Liver (tissue), 10 donors: ENCODE measurements around the gene KIAA1191. TPM values are rescaled to one million over a fixed set of nuclear protein-coding genes. Genes with fewer than 3 reads are reported as not detected.
"Not testable (repeated sequence)": the region's sequence is repeated elsewhere in the genome, so short reads cannot be mapped to it uniquely, and the experiment has no call there.

Experiments
- DNase-seq: peaks from one replicate; pipeline ENCODE4 v3.0.0-alpha.2; 2017; ENCODE audit warnings: low spot score
- H3K27ac ChIP-seq, 2 donors: one replicate each; pipeline ENCODE4 v1.7.0; 2013; ENCODE audit warnings: inconsistent platforms in 2 of 2, low read length in 2 of 2, control low read depth in 1 of 2, low read depth in 1 of 2, mild to moderate bottlenecking in 1 of 2
- H3K27me3 ChIP-seq, 4 donors: one replicate each; pipeline versions ENCODE4 v1.6.1 to v1.7.0; 2013; ENCODE audit warnings: low read length in 3 of 4, inconsistent platforms in 1 of 4, mild to moderate bottlenecking in 1 of 4, moderate library complexity in 1 of 4; ENCODE audit not compliant: control insufficient read depth in 4 of 4, insufficient read depth in 4 of 4
- H3K36me3 ChIP-seq, 4 donors: one replicate each; pipeline versions ENCODE4 v1.6.1 to v1.7.0; 2013; ENCODE audit warnings: low read length in 3 of 4, mild to moderate bottlenecking in 3 of 4, low read depth in 1 of 4, moderate library complexity in 1 of 4; ENCODE audit not compliant: control insufficient read depth in 4 of 4, insufficient read depth in 3 of 4
- H3K4me1 ChIP-seq, 4 donors: one replicate each; pipeline versions ENCODE4 v1.6.1 to v1.7.0; 2013; ENCODE audit warnings: low read length in 3 of 4, mild to moderate bottlenecking in 3 of 4, moderate library complexity in 1 of 4; ENCODE audit not compliant: control insufficient read depth in 4 of 4, insufficient read depth in 4 of 4
- H3K4me3 ChIP-seq, 3 donors: one replicate each; pipeline versions ENCODE4 v1.6.1 to v1.7.0; 2013; ENCODE audit warnings: low read length in 3 of 3, control low read depth in 1 of 3, low read depth in 1 of 3, mild to moderate bottlenecking in 1 of 3
- H3K9ac ChIP-seq, 2 donors: one replicate each; pipeline ENCODE4 v1.7.0; 2013; ENCODE audit warnings: low read length in 2 of 2, mild to moderate bottlenecking in 2 of 2, moderate library complexity in 2 of 2, control low read depth in 1 of 2, low read depth in 1 of 2
- H3K9me3 ChIP-seq, 4 donors: one replicate each; pipeline versions ENCODE4 v1.6.1 to v1.7.0; 2013; ENCODE audit warnings: low read length in 3 of 4; ENCODE audit not compliant: control insufficient read depth in 4 of 4
- HNF4A ChIP-seq, 2 donors: conservative IDR thresholded peaks; 2 replicates each; pipeline ENCODE4 v1.6.1; 2016; ENCODE audit warnings: antibody characterized with exemption in 2 of 2, mild to moderate bottlenecking in 2 of 2
- JUND ChIP-seq, 2 donors: IDR thresholded peaks; 2 replicates each; pipeline ENCODE4 v1.6.1; 2016; ENCODE audit warnings: antibody characterized with exemption in 2 of 2
- MAX ChIP-seq: IDR thresholded peaks from 2 replicates; pipeline ENCODE4 v1.6.1; 2016; ENCODE audit warnings: antibody characterized with exemption
- RAD21 ChIP-seq, 2 donors: IDR thresholded peaks; 2 replicates each; pipeline ENCODE4 v1.6.1; 2016; ENCODE audit warnings: antibody characterized with exemption in 2 of 2, mild to moderate bottlenecking in 2 of 2
- WGBS: extraction: QIAGEN DNeasy Blood & Tissue Kit; methylation state at CpG from one replicate; pipeline ENCODE4 v1.1.7; 2013; 5-methylcytosine and 5-hydroxymethylcytosine counted together
- polyA plus RNA-seq, 2 donors: library from polyadenylated mRNA; stranded (reverse) in 1 of 2; unstranded in 1 of 2; fragments of 200-250 nt in 1 of 2; fragments of >200 nt in 1 of 2; fragmentation: Nextera tagmentation in 1 of 2; extraction: Ambion mirVana in 1 of 2; gene quantifications; one replicate each; pipeline versions ENCODE4 v1.2.1 to v1.2.3, GENCODE V29; 2013 to 2015
- small RNA-seq: library from RNA; depleted of rRNA; stranded (forward); fragments of <200 nt; gene quantifications from one replicate; pipeline ENCODE3, GENCODE V24; 2014
- total RNA-seq, 2 donors: library from RNA; depleted of rRNA; stranded (reverse); fragments of >200 nt; gene quantifications; one replicate each; pipeline ENCODE4 v1.2.3, GENCODE V29; 2014
- donor health status: healthy.
- donor health status: healthy.
- donor health status: healthy.
- donor health status: healthy.
- donor health status: healthy.

The KIAA1191 gene
- total and polyA plus RNA-seq, 4 donors = 25.7 to 37.2 (median 31.4) TPM

GRCh38 chr5:176317534-176318374 lies 43.8 kb downstream of the KIAA1191 start:
- WGBS = 50% methylated on average over 7 of the region's 7 CpGs
- peaks cover 0 to 18% (median 11%) of the 10 kb centered on the region in 4 donors for H3K4me1 ChIP-seq
- no peak overlapping the region for H3K9ac ChIP-seq
- H3K27me3 ChIP-seq = no peaks in the 10 kb centered on the region
- H3K9me3 ChIP-seq = no peaks in the 10 kb centered on the region
- H3K36me3 ChIP-seq = peaks cover 4 to 20% (median 7%) of the 10 kb centered on the region in 4 donors
- peak overlapping the region; percentile 0 to 29 for H3K27ac ChIP-seq
- DNase-seq = no peak
- H3K4me3 ChIP-seq = peak overlapping the region in 1 of 3 donors; percentile 9
- TF ChIP-seq JUND (IDR thresholded peaks at IDR 0.05) (no peak), HNF4A (conservative IDR thresholded peaks at IDR 0.05) (no peak), MAX (no peak), RAD21 (IDR thresholded peaks at IDR 0.05) (peak in 1 of 2 donors; percentile 5)

GRCh38 chr5:176305356-176305755 lies 56.2 kb downstream of the KIAA1191 start:
- not testable (repeated sequence) for H3K4me3 ChIP-seq, H3K9me3 ChIP-seq, H3K36me3 ChIP-seq, H3K27me3 ChIP-seq, H3K9ac ChIP-seq, H3K27ac ChIP-seq, DNase-seq, H3K4me1 ChIP-seq
- 95% methylated on average over 14 of the region's 31 CpGs for whole genome bisulfite sequencing

Small RNA genes within 50 kb of the gene (small RNA-seq; reads per million reads assigned to genes)
- 4.0 reads per million, percentile 92 among the genes with 10 or more reads in this experiment for gene MIR1271

Other genes with a start within 250 kb of the KIAA1191 start
- gene SIMC1, start 123.3 kb downstream of the KIAA1191 start, total RNA-seq = 1 to 10 TPM; 2.5 to 8.9 TPM
- gene SIMC1, start 123.3 kb downstream of the KIAA1191 start, polyA plus RNA-seq = 1 to 10 TPM; 4.4 to 8.0 TPM
- gene ARL10, start 3.7 kb upstream of the KIAA1191 start, total RNA-seq = 1 to 10 TPM; 2.1 to 2.2 TPM
- gene ARL10, start 3.7 kb upstream of the KIAA1191 start, polyA plus RNA-seq = under 1 TPM; 0.35 to 0.93 TPM
- gene NOP16, start 26.8 kb upstream of the KIAA1191 start, total RNA-seq = 10 to 100 TPM in 1 of 2 donors, 1 to 10 TPM in 1; 6.1 to 11.1 TPM
- 10 to 100 TPM; 23.3 to 41.2 TPM for gene NOP16, start 26.8 kb upstream of the KIAA1191 start, polyA plus RNA-seq
- 10 to 100 TPM; 18.4 to 42.6 TPM for gene HIGD2A, start 27.0 kb upstream of the KIAA1191 start, total RNA-seq
- gene HIGD2A, start 27.0 kb upstream of the KIAA1191 start, polyA plus RNA-seq = 100 to 1,000 TPM in 1 of 2 donors, 10 to 100 TPM in 1; 93.0 to 127 TPM
- 10 to 100 TPM; 14.2 to 30.9 TPM for gene CLTB, start 54.8 kb upstream of the KIAA1191 start, total RNA-seq
- gene CLTB, start 54.8 kb upstream of the KIAA1191 start, polyA plus RNA-seq = 10 to 100 TPM; 46.2 to 49.4 TPM
- 10 to 100 TPM; 20.1 to 28.3 TPM for gene FAF2, start 86.6 kb upstream of the KIAA1191 start, total RNA-seq
- 10 to 100 TPM; 12.7 to 12.9 TPM for gene FAF2, start 86.6 kb upstream of the KIAA1191 start, polyA plus RNA-seq
- 1 to 10 TPM; 3.9 to 5.5 TPM for gene RNF44, start 175.6 kb upstream of the KIAA1191 start, total RNA-seq
- gene RNF44, start 175.6 kb upstream of the KIAA1191 start, polyA plus RNA-seq = 1 to 10 TPM; 3.2 to 6.4 TPM
- gene CDHR2, start 187.6 kb upstream of the KIAA1191 start, total RNA-seq = 10 to 100 TPM; 11.4 to 21.8 TPM
- gene CDHR2, start 187.6 kb upstream of the KIAA1191 start, polyA plus RNA-seq = 10 to 100 TPM in 1 of 2 donors, 1 to 10 TPM in 1; 8.8 to 23.8 TPM
- under 1 TPM; 0.23 to 0.50 TPM for gene GPRIN1, start 248.4 kb upstream of the KIAA1191 start, total RNA-seq
- under 1 TPM in 1 of 2 donors, not detected in 1; 0.30 TPM for gene GPRIN1, start 248.4 kb upstream of the KIAA1191 start, polyA plus RNA-seq